NCI-H524 (cell line): ENCODE data around the gene RNF213.
"Not testable (repeated sequence)": the region's sequence is repeated elsewhere in the genome, so short reads cannot be mapped to it uniquely, and the experiment has no call there.

Source experiments
- DNase-seq, 2 experiments: peaks; one replicate each; lab custom pipeline; 2025; lab: John Stamatoyannopoulos, UW

The RNF213 gene

GRCh38 chr17:80394629-80395216 lies 134.1 kb downstream of the RNF213 start:
- no peak for DNase-seq

GRCh38 chr17:80395402-80396151 lies 134.9 kb downstream of the RNF213 start:
- DNase-seq, result no peak

GRCh38 chr17:80396157-80397033 lies 135.7 kb downstream of the RNF213 start:
- DNase-seq, result no peak

GRCh38 chr17:80397034-80397387 lies 136.4 kb downstream of the RNF213 start:
- no peak for DNase-seq

- no peak for DNase-seq
These were observed 137.0 kb downstream of the RNF213 start for GRCh38 chr17:80397686-80398085.

GRCh38 chr17:80401086-80401485 lies 140.4 kb downstream of the RNF213 start:
- DNase-seq, result peak in 1 of 2 experiments; percentile 36

- not testable (repeated sequence) for DNase-seq
These were observed 141.4 kb downstream of the RNF213 start for GRCh38 chr17:80402102-80402501.

- no peak for DNase-seq
These were observed 142.3 kb downstream of the RNF213 start for GRCh38 chr17:80402959-80403358.

GRCh38 chr17:80406146-80406545 lies 145.5 kb downstream of the RNF213 start:
- DNase-seq, result no peak

- not testable (repeated sequence) for DNase-seq
These were observed 147.3 kb downstream of the RNF213 start for GRCh38 chr17:80407917-80408316.

GRCh38 chr17:80408872-80409271 lies 148.2 kb downstream of the RNF213 start:
- DNase-seq, result no peak

- DNase-seq, result no peak
These were observed 149.0 kb downstream of the RNF213 start for GRCh38 chr17:80409626-80410025.

GRCh38 chr17:80410441-80411087 lies 149.9 kb downstream of the RNF213 start:
- not testable (repeated sequence) for DNase-seq

- no peak for DNase-seq
These were observed 153.3 kb downstream of the RNF213 start for GRCh38 chr17:80413771-80414507.

GRCh38 chr17:80414508-80414802 lies 153.8 kb downstream of the RNF213 start:
- DNase-seq, result peak in 1 of 2 experiments; percentile 55

- peak; percentile 97 for DNase-seq
These were observed 154.4 kb downstream of the RNF213 start, which contains the start of gene ENDOV for GRCh38 chr17:80414803-80415625. Gene ENDOV, plus strand, starts transcription at chr17:80415167. Its CDS starts 28 bp downstream, at chr17:80415195.

GRCh38 chr17:80415626-80416137 lies 155.0 kb downstream of the RNF213 start:
- DNase-seq, result no peak

- DNase-seq, result no peak
These were observed 155.7 kb downstream of the RNF213 start for GRCh38 chr17:80416260-80416939.

- no peak for DNase-seq
These were observed 156.3 kb downstream of the RNF213 start for GRCh38 chr17:80416940-80417293.

- no peak for DNase-seq
These were observed 157.9 kb downstream of the RNF213 start for GRCh38 chr17:80418589-80418988.
